HepG2 (cell line): ENCODE measurements around the gene THY1. TPM values are rescaled to one million over a fixed set of nuclear protein-coding genes. Genes with fewer than 3 reads are reported as not detected.

ENCODE experiments used
- ATAC-seq: fragments of 200-7000 bp; cut with Tn5 transposase; 3 replicates; pipeline ENCODE4 v1.9.1; 2020; ENCODE audit warnings: mild to moderate bottlenecking, moderate library complexity
- BruUV-seq: library from RNA; stranded (reverse); fragments of 400-500 nt; replicated peaks from 2 replicates; lab custom pipeline; 2021; lab: Mats Ljungman, UMichigan
- CTCF ChIA-PET: fragments of 300-600 bp; formaldehyde crosslinking; extraction: SDS; loops from one replicate; lab custom pipeline; 2021; ENCODE audit warnings: low total read pairs, inconsistent platforms, low intra/inter-chr PET ratio; lab: Yijun Ruan, JAX
- POLR2A ChIA-PET: fragments of 350-600 bp; sonication (Branson Sonifier 250); formaldehyde crosslinking; loops from one replicate; lab custom pipeline; 2020; ENCODE audit warnings: antibody characterized with exemption, inconsistent platforms; lab: Yijun Ruan, JAX
- DNase-seq: peaks from one replicate; pipeline ENCODE4 v3.0.0-alpha.2; 2015; ENCODE audit warnings: low spot score
- FAIRE-seq: peaks from 3 replicates; lab custom pipeline; 2011; peaks lifted over from hg19 to GRCh38; lab: Jason Lieb, UNC
- H2AFZ ChIP-seq: one replicate; pipeline ENCODE4 v1.6.1; 2011; ENCODE audit warnings: low read length, inconsistent platforms
- H3K27ac ChIP-seq: fragments of 300-600 bp; 3 replicates; pipeline ENCODE4 v1.8.0; 2011; ENCODE audit warnings: mixed run types, mild to moderate bottlenecking, mixed read lengths, low read length, inconsistent platforms; ENCODE audit not compliant: insufficient read depth; ENCODE audit errors: extremely low read length
- H3K27me3 ChIP-seq, 2 experiments: fragments of 200-600 bp in 1 of 2; 2 replicates in 1 of 2; 3 replicates in 1 of 2; pipeline versions ENCODE4 v1.6.0 to v1.8.0; 2011; ENCODE audit warnings: low read length in 2 of 2, mild to moderate bottlenecking in 2 of 2, moderate library complexity in 2 of 2, inconsistent platforms in 1 of 2; ENCODE audit not compliant: insufficient read depth in 2 of 2, control insufficient read depth in 1 of 2
- H3K36me3 ChIP-seq, 2 experiments: fragments of 200-600 bp in 1 of 2; replicated peaks in 1 of 2; 2 replicates in 1 of 2; 3 replicates in 1 of 2; pipeline versions ENCODE4 v1.5.1 to v1.8.0; 2011; ENCODE audit warnings: low read length in 2 of 2, inconsistent platforms in 1 of 2; ENCODE audit not compliant: insufficient read depth in 2 of 2, control insufficient read depth in 1 of 2
- H3K4me1 ChIP-seq: 2 replicates; pipeline ENCODE4 v1.5.1; 2012; ENCODE audit warnings: low read length, inconsistent platforms; ENCODE audit not compliant: insufficient read depth
- H3K4me2 ChIP-seq: 2 replicates; pipeline ENCODE4 v1.6.0; 2011; ENCODE audit warnings: low read depth, low read length, inconsistent platforms
- H3K4me3 ChIP-seq, 3 experiments: fragments of 200-600 bp in 1 of 3; sonication (generic), shearing (Covaris generic) in 1 of 3; replicated peaks in 1 of 3; 2 replicates each; pipeline ENCODE4 v1.5.1; 2011 to 2016; ENCODE audit warnings: low read length in 3 of 3, inconsistent platforms in 2 of 3, low read depth in 2 of 3, mild to moderate bottlenecking in 2 of 3, control low read depth in 1 of 3, mixed read lengths in 1 of 3; ENCODE audit not compliant: insufficient read depth in 1 of 3
- H3K79me2 ChIP-seq: one replicate; pipeline ENCODE4 v1.6.1; 2011; ENCODE audit warnings: low read length, inconsistent platforms; ENCODE audit not compliant: insufficient read depth
- H3K9ac ChIP-seq: 2 replicates; pipeline ENCODE4 v1.6.0; 2011; ENCODE audit warnings: mild to moderate bottlenecking, low read depth, low read length, inconsistent platforms; ENCODE audit not compliant: insufficient read depth
- H3K9me3 ChIP-seq: 2 replicates; pipeline ENCODE4 v1.5.1; 2012; ENCODE audit warnings: mild to moderate bottlenecking, low read length
- H4K20me1 ChIP-seq: 2 replicates; pipeline ENCODE4 v1.6.0; 2011; ENCODE audit warnings: inconsistent platforms, mild to moderate bottlenecking, low read length, moderate library complexity; ENCODE audit not compliant: insufficient read depth
- MIER2 ChIP-seq: IDR thresholded peaks from 2 replicates; pipeline ENCODE4 v1.6.1; 2016; ENCODE audit warnings: missing biosample characterization, missing genetic modification reagents
- SPEN ChIP-seq: sonication (generic); formaldehyde crosslinking; IDR thresholded peaks from 2 replicates; pipeline ENCODE4 v1.5.1; 2020; ENCODE audit warnings: low read depth, mild to moderate bottlenecking, missing genetic modification reagents
- SSRP1 ChIP-seq: IDR thresholded peaks from 2 replicates; pipeline ENCODE4 v1.6.1; 2016; ENCODE audit warnings: control low read depth
- ZNF792 ChIP-seq: IDR thresholded peaks from 2 replicates; pipeline ENCODE4 v1.6.1; 2016
- WGBS: methylation state at CpG from one replicate; pipeline ENCODE4 v1.1.6; 2017; ENCODE audit warnings: low lambda C conversion rate; 5-methylcytosine and 5-hydroxymethylcytosine counted together
- in situ Hi-C: cut with HindIII; loops from 2 replicates; pipeline ENCODE4 v1.10.0; 2017; ENCODE audit warnings: low pct_unique_long_range_greater_than_20kb; ENCODE audit not compliant: extremely low pct_ligation_motif_present
- intact Hi-C: fragments of 100-400 bp; cut with micrococcal nuclease; formaldehyde crosslinking; loops from one replicate; pipeline ENCODE4 v1.10.0; 2022; ENCODE audit not compliant: unreplicated experiment
- polyA plus RNA-seq, 8 experiments: library from polyadenylated mRNA; depleted of rRNA in 3 of 8; stranded (reverse) in 7 of 8; unstranded in 1 of 8; fragments of >200 nt; fragmentation: Illumina TruSeq in 4 of 8; extraction: Trizol in 4 of 8; gene quantifications; 2 replicates each; pipeline versions ENCODE4 v1.2.1 to v1.2.3, GENCODE V29; 2011 to 2016; ENCODE audit warnings: low read depth in 4 of 8, missing spikeins in 1 of 8, mixed read lengths in 1 of 8; ENCODE audit not compliant: insufficient read depth in 1 of 8
- total RNA-seq, 5 experiments: library from RNA; depleted of rRNA; stranded (reverse); fragments of >200 nt; fragmentation: Illumina TruSeq; extraction: Trizol; gene quantifications; 2 replicates each; pipeline ENCODE4 v1.2.3, GENCODE V29; 2016; ENCODE audit warnings: low read depth in 1 of 5
- TF ChIP-seq, protein P1 (sequence below), 2 experiments: sonication (generic) in 1 of 2; formaldehyde crosslinking in 1 of 2; IDR thresholded peaks; 2 replicates each; pipeline versions ENCODE4 v1.5.1 to v1.6.1; 2011 to 2020; ENCODE audit warnings: borderline replicate concordance in 1 of 2, low read depth in 1 of 2, low read length in 1 of 2, mild to moderate bottlenecking in 1 of 2, missing genetic modification reagents in 1 of 2, moderate library complexity in 1 of 2
- TF ChIP-seq, protein P2 (sequence below): sonication (generic); formaldehyde crosslinking; IDR thresholded peaks from 2 replicates; pipeline ENCODE4 v1.4.0; 2020; ENCODE audit warnings: missing genetic modification reagents

The THY1 gene
- total and polyA plus RNA-seq, 2 of the 13 experiments (the other 11 are each of a cell fraction or from before 2014, with no cell fraction given), result not detected

DNA sequence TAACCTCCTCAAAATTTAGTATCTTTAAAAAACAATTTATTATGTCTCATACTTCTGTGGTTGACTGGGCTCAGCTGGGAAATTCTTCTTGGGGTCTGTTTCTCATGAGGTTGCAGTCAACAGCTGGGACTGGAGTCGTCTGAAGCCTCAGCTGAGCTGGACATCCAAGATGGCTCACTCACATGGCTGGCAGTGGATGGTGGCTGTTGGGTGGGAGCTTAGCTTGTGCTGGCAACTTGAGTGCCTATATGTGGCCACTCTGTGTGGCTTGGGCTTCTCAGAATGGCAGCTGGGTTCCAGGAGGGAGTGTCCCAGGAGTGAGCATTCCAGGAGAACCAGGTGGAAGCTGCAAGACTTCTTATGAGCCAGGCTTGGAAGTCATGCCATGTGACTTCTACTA is 13.2 kb downstream of the THY1 start:
- 100% methylated on average over 1 of the region's 1 CpG for WGBS
- CTCF ChIA-PET, result no interaction called here

More for the DNA sequence above, 13.2 kb downstream of the THY1 start:
- H4K20me1 ChIP-seq, result no peaks in the 10 kb centered on the region
- no peak overlapping the region for H3K4me3 ChIP-seq
- DNase-seq (no peak), ATAC-seq (no peak), FAIRE-seq (no peak)
- H2AFZ ChIP-seq, result no peak overlapping the region
- H3K27ac ChIP-seq, result no peak overlapping the region
- H3K36me3 ChIP-seq, result no peaks in the 10 kb centered on the region
- POLR2A ChIA-PET, result no interaction called here
- no peak overlapping the region for H3K4me2 ChIP-seq
- no peaks in the 10 kb centered on the region for H3K4me1 ChIP-seq
- no peaks in the 10 kb centered on the region for H3K79me2 ChIP-seq
- TF ChIP-seq, protein P1, sequence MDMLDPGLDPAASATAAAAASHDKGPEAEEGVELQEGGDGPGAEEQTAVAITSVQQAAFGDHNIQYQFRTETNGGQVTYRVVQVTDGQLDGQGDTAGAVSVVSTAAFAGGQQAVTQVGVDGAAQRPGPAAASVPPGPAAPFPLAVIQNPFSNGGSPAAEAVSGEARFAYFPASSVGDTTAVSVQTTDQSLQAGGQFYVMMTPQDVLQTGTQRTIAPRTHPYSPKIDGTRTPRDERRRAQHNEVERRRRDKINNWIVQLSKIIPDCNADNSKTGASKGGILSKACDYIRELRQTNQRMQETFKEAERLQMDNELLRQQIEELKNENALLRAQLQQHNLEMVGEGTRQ (IDR thresholded peaks at IDR 0.05; ENCODE audit: low read depth, low read length), result no peak
- TF ChIP-seq, protein P1 (CRISPR knock-in tag; IDR thresholded peaks at IDR 0.05; ENCODE audit: borderline replicate concordance), result no peak
- TF ChIP-seq, protein P2, sequence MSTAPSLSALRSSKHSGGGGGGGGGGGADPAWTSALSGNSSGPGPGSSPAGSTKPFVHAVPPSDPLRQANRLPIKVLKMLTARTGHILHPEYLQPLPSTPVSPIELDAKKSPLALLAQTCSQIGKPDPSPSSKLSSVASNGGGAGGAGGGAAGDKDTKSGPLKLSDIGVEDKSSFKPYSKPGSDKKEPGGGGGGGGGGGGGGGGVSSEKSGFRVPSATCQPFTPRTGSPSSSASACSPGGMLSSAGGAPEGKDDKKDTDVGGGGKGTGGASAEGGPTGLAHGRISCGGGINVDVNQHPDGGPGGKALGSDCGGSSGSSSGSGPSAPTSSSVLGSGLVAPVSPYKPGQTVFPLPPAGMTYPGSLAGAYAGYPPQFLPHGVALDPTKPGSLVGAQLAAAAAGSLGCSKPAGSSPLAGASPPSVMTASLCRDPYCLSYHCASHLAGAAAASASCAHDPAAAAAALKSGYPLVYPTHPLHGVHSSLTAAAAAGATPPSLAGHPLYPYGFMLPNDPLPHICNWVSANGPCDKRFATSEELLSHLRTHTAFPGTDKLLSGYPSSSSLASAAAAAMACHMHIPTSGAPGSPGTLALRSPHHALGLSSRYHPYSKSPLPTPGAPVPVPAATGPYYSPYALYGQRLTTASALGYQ, result no peak
- TF ChIP-seq MIER2 (CRISPR knock-in tag), result no peak
- TF ChIP-seq SPEN, result no peak
- no peak for TF ChIP-seq SSRP1 (CRISPR knock-in tag)
- TF ChIP-seq ZNF792, result no peak
- intact Hi-C loops, result no loop called here
- in situ Hi-C loops, result no loop called here
- H3K9me3 ChIP-seq, result no peaks in the 10 kb centered on the region
- BruUV-seq, result no TSS peak
- H3K27me3 ChIP-seq, result no peaks in the 10 kb centered on the region
- no peak overlapping the region for H3K9ac ChIP-seq
